ENCODE results near the gene OR1A2. TPM values are rescaled to one million over a fixed set of nuclear protein-coding genes. Genes with fewer than 3 reads are reported as not detected.

Gene OR1A2
- total RNA-seq (2022; extraction: Qiagen RNA extraction) = not detected in 5 replicates

DNA sequence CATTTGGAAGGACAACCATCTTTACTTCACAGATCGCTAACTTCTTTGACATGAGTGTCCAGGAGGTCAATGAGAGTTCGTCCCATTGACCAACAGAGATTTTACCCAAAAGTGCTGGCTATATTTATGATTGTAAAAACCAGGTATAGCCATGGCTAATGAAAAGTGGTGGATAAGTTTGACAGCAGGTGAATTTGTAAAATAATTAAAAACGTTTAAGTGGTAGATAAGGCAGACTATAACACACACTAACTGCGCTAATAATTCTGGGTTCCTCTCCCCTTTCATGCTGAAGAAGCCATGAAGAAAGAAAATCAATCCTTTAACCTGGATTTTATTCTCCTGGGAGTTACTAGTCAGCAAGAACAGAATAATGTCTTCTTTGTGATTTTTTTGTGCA lies at the start of gene OR1A2:
TSS of gene OR1A2 (plus strand) at position 301 of the 400 bp plus-strand sequence. CDS start at position 301, 0 bp downstream.

GRCh38 chr17:3207367-3207766 lies 10.0 kb downstream of the OR1A2 start, which contains the start of gene OR1A1:
Gene OR1A1, plus strand, starts transcription at chr17:3207667. Its CDS starts 7,954 bp downstream, at chr17:3215621.

Other genes starting within 250 kb of the OR1A2 start
- not detected in 5 replicates for gene OR1D5, start 133.9 kb upstream of the OR1A2 start, total RNA-seq (2022; extraction: Qiagen RNA extraction)
- not detected in 5 replicates for gene OR1D2, start 93.1 kb upstream of the OR1A2 start, total RNA-seq (2022; extraction: Qiagen RNA extraction)
- gene OR1G1, start 70.0 kb upstream of the OR1A2 start, total RNA-seq (2022; extraction: Qiagen RNA extraction) = not detected in 5 replicates
- not detected in 5 replicates for gene OR1A1, start 10.1 kb downstream of the OR1A2 start, total RNA-seq (2022; extraction: Qiagen RNA extraction)
- not detected in 5 replicates for gene OR3A1, start 100.8 kb downstream of the OR1A2 start, total RNA-seq (2022; extraction: Qiagen RNA extraction)
- gene OR3A2, start 188.8 kb downstream of the OR1A2 start, total RNA-seq (2022; extraction: Qiagen RNA extraction) = not detected in 5 replicates
- not detected in 5 replicates for gene OR1E1, start 200.9 kb downstream of the OR1A2 start, total RNA-seq (2022; extraction: Qiagen RNA extraction)
- gene OR3A3, start 213.9 kb downstream of the OR1A2 start, total RNA-seq (2022; extraction: Qiagen RNA extraction) = not detected in 5 replicates
- gene OR1E2, start 236.3 kb downstream of the OR1A2 start, total RNA-seq (2022; extraction: Qiagen RNA extraction) = not detected in 5 replicates

Measured in A549 treated with Hydrocortisone at 1 μM for 4 hours (cell line).